ENCODE measurements around the gene PLEKHB2. TPM values are rescaled to one million over a fixed set of nuclear protein-coding genes. Genes with fewer than 3 reads are reported as not detected.
A peak's percentile ranks its signal among the peaks of the same experiment; 100 is the strongest.
"Not testable (repeated sequence)": the region's sequence is repeated elsewhere in the genome, so short reads cannot be mapped to it uniquely, and the experiment has no call there.

Gene PLEKHB2
- total RNA-seq, 1 donor from 2014 or later = 53.9 TPM

- DNase-seq (ENCODE audit: extremely low spot score, unreplicated experiment) = no peak
- Mint-ChIP-seq H3K27ac (ENCODE audit: unreplicated experiment) (no peak overlapping the region), H3K36me3 (ENCODE audit: unreplicated experiment) (peaks cover 3% of the 10 kb centered on the region), H3K27me3 (ENCODE audit: unreplicated experiment) (peaks cover 8% of the 10 kb centered on the region), H3K4me3 (ENCODE audit: unreplicated experiment) (no peak overlapping the region), H3K4me1 (ENCODE audit: unreplicated experiment) (no peaks in the 10 kb centered on the region), H3K9me3 (ENCODE audit: unreplicated experiment) (no peaks in the 10 kb centered on the region)
- TF ChIP-seq CTCF (IDR thresholded peaks at IDR 0.05) = no peak
Measured at GRCh38 chr2:131154647-131155046, 49.5 kb downstream of the PLEKHB2 start.

DNA sequence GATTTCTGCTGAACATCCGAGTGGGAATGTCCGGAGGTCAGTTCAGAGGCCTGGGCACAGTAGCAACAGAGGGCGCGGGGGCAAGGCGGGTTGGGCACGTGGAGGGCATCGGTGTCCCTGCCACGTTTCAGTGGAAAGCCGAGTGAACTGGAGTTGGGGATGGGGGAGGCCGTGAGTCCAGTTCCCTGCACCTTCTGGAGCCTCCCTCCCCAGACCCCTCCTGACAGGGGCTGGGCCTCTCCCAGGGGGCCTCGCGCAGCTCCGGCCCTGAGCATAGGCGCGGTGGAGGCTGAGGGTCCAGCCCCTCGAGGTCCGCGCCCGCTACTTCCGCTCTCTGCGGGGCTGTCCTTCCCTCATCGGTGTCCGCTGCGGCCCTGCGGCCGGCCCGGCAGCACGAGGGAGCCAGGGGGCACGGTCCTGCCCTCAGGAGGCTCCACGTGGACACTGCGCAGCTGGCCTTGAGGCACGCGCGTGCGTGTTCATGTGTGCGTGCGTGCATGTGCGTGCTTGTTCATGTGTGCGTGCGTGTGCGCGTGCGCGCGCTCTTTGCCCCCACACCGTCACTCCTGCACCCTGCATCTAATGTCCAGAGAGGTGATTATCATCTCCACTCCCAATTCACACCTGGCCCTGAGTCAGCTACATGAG lies 50.2 kb downstream of the PLEKHB2 start:
- DNase-seq (ENCODE audit: extremely low spot score, unreplicated experiment) = no peak
- no peak for TF ChIP-seq CTCF (IDR thresholded peaks at IDR 0.05)
- Mint-ChIP-seq H3K4me1 (ENCODE audit: unreplicated experiment) (no peaks in the 10 kb centered on the region), H3K27me3 (ENCODE audit: unreplicated experiment) (peaks cover 8% of the 10 kb centered on the region), H3K9me3 (ENCODE audit: unreplicated experiment) (no peaks in the 10 kb centered on the region), H3K4me3 (ENCODE audit: unreplicated experiment) (no peak overlapping the region), H3K27ac (ENCODE audit: unreplicated experiment) (no peak overlapping the region), H3K36me3 (ENCODE audit: unreplicated experiment) (peaks cover 3% of the 10 kb centered on the region)

DNA sequence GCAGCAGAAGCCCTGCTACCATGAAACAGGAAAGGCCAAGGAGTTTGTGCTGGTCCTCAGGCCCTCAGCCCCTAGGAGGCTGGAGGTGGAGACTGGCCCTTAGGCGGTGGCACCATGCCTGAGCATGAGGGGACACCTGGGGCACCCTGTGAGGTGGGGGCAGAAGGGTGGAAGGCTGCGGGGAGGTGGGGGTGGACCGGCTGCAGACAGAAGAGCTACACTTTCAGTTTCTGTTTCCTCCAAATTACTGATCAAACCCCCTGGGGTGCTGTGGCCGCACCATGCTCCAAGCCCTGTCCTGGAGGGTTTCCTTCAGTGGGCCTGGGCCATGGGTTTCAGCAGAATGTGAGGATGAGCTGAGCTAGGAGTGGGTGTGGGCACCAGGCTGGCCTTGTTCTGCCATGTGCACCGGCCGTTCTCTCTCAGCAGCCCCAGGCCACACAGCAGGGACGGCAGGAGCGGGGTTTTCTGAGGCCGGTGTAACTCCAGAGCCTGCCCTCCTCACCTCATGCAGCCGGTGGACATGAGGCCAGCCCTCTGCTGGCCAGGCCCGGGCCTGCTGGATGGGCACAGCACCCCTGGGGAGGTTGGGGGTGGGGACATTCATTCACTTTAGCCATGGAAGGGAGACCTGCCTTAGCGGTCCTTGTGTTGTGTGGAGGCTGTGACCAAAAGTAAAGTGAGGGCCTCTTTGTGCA lies 51.5 kb downstream of the PLEKHB2 start:
- Mint-ChIP-seq H3K27ac (ENCODE audit: unreplicated experiment) (no peak overlapping the region), H3K4me1 (ENCODE audit: unreplicated experiment) (no peaks in the 10 kb centered on the region), H3K4me3 (ENCODE audit: unreplicated experiment) (no peak overlapping the region), H3K27me3 (ENCODE audit: unreplicated experiment) (peaks cover 16% of the 10 kb centered on the region), H3K9me3 (ENCODE audit: unreplicated experiment) (no peaks in the 10 kb centered on the region), H3K36me3 (ENCODE audit: unreplicated experiment) (no peaks in the 10 kb centered on the region)
- no peak for DNase-seq (ENCODE audit: extremely low spot score, unreplicated experiment)
- peak; percentile 7 for TF ChIP-seq CTCF (IDR thresholded peaks at IDR 0.05)

DNA sequence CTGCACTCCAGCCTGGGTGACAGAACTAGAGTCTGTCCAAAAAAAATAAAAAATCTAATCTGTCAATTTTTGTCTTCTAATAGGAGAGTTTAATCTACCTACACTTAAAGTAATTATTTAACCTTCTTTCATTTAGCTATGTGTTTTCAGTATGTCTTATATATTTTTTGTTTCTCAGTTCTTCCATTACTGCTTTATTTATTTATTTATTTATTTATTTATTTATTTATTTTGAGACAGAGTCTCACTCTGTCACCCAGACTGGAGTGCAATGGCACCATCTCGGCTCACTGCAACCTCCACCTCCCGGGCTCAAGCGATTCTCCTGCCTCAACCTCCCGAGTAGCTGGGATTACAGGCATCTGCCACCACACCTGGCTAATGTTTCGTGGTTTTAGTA lies 60.4 kb downstream of the PLEKHB2 start:
- not testable (repeated sequence) for DNase-seq (ENCODE audit: extremely low spot score, unreplicated experiment); H3K36me3 Mint-ChIP-seq (ENCODE audit: unreplicated experiment); H3K4me1 Mint-ChIP-seq (ENCODE audit: unreplicated experiment); H3K9me3 Mint-ChIP-seq (ENCODE audit: unreplicated experiment); H3K27ac Mint-ChIP-seq (ENCODE audit: unreplicated experiment); H3K4me3 Mint-ChIP-seq (ENCODE audit: unreplicated experiment)
- H3K27me3 Mint-ChIP-seq (ENCODE audit: unreplicated experiment) = peaks cover 23% of the 10 kb centered on the region

DNA sequence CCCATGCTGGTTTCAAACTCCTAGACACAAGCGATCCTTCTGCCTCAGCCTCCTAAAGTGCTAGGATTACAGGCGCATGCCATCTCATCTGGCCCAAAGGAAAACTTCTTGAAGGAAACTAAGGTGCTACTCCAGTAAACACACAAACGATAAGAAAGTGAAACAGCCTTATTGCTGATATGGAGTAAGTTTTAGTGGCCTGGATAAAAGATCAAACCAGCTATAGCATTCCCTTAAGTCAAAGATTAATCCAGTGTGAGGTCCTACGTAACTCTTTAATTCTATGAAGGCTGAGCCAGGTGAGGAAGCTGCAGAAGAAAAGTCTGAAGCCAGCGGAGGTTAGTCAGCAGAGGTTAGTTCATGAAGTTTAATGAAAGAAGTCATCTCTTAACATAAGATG lies 63.4 kb downstream of the PLEKHB2 start:
- Mint-ChIP-seq H3K27me3 (ENCODE audit: unreplicated experiment) (peaks cover 9% of the 10 kb centered on the region), H3K4me3 (ENCODE audit: unreplicated experiment) (no peak overlapping the region), H3K9me3 (ENCODE audit: unreplicated experiment) (no peaks in the 10 kb centered on the region), H3K4me1 (ENCODE audit: unreplicated experiment) (no peaks in the 10 kb centered on the region), H3K27ac (ENCODE audit: unreplicated experiment) (no peak overlapping the region), H3K36me3 (ENCODE audit: unreplicated experiment) (no peaks in the 10 kb centered on the region)
- no peak for TF ChIP-seq CTCF (IDR thresholded peaks at IDR 0.05)
- DNase-seq (ENCODE audit: extremely low spot score, unreplicated experiment) = no peak

GRCh38 chr2:131178050-131178449 lies 72.9 kb downstream of the PLEKHB2 start:
- H3K4me1 Mint-ChIP-seq (ENCODE audit: unreplicated experiment); H3K36me3 Mint-ChIP-seq (ENCODE audit: unreplicated experiment); H3K4me3 Mint-ChIP-seq (ENCODE audit: unreplicated experiment); H3K27ac Mint-ChIP-seq (ENCODE audit: unreplicated experiment); DNase-seq (ENCODE audit: extremely low spot score, unreplicated experiment); H3K27me3 Mint-ChIP-seq (ENCODE audit: unreplicated experiment); H3K9me3 Mint-ChIP-seq (ENCODE audit: unreplicated experiment): not testable (repeated sequence)

- H3K27me3 Mint-ChIP-seq (ENCODE audit: unreplicated experiment); H3K36me3 Mint-ChIP-seq (ENCODE audit: unreplicated experiment); H3K4me1 Mint-ChIP-seq (ENCODE audit: unreplicated experiment); DNase-seq (ENCODE audit: extremely low spot score, unreplicated experiment); H3K27ac Mint-ChIP-seq (ENCODE audit: unreplicated experiment); H3K9me3 Mint-ChIP-seq (ENCODE audit: unreplicated experiment); H3K4me3 Mint-ChIP-seq (ENCODE audit: unreplicated experiment): not testable (repeated sequence)
Measured at GRCh38 chr2:131178721-131179418, 73.7 kb downstream of the PLEKHB2 start.

DNA sequence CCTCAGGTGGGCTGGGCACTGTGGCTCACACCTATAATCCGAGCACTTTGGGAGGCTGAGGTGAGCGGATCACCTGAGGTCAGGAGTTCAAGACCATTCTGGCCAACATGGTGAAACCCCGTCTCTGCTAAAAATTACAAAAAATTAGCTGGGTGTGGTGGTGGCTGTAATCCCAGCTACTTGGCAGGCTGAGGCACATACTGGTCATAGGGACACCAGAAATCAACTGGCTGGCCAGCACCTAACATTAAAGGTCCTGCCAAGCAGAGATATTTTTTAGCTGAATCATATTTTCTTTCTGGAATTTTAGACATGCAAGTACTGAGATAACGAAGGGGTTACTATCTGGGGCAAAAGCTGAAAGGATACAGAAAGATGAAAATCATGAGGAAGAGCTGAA lies 76.3 kb downstream of the PLEKHB2 start:
- H3K27ac Mint-ChIP-seq (ENCODE audit: unreplicated experiment); H3K4me1 Mint-ChIP-seq (ENCODE audit: unreplicated experiment); H3K36me3 Mint-ChIP-seq (ENCODE audit: unreplicated experiment); H3K4me3 Mint-ChIP-seq (ENCODE audit: unreplicated experiment); H3K27me3 Mint-ChIP-seq (ENCODE audit: unreplicated experiment); H3K9me3 Mint-ChIP-seq (ENCODE audit: unreplicated experiment); DNase-seq (ENCODE audit: extremely low spot score, unreplicated experiment): not testable (repeated sequence)

All from osteocyte (in vitro differentiated cells).